Endothelial cell of umbilical vein (primary cell): ENCODE data around the gene MAPK4. TPM values are rescaled to one million over a fixed set of nuclear protein-coding genes. Genes with fewer than 3 reads are reported as not detected.

Experiments
- BruUV-seq: library from RNA; stranded (reverse); fragments of 400-500 nt; replicated peaks from 2 replicates; lab custom pipeline; 2021; lab: Mats Ljungman, UMichigan
- CTCF ChIA-PET: fragments of 300-600, 350-600 bp; sonication (Branson Sonifier 250); formaldehyde crosslinking; loops from one replicate; lab custom pipeline; 2021; ENCODE audit warnings: antibody characterized with exemption, inconsistent platforms; lab: Charles Lee
- POLR2A ChIA-PET: fragments of 300-600, 350-600 bp; sonication (Branson Sonifier 250); formaldehyde crosslinking; loops from one replicate; lab custom pipeline; 2021; ENCODE audit warnings: antibody characterized with exemption, inconsistent platforms; lab: Charles Lee
- DNase-seq: peaks from one replicate; pipeline ENCODE4 v3.0.0-alpha.2; 2011; ENCODE audit warnings: low read depth, low spot score
- FAIRE-seq: peaks from 2 replicates; lab custom pipeline; 2011; peaks lifted over from hg19 to GRCh38; lab: Jason Lieb, UNC
- H2AFZ ChIP-seq: 2 replicates; pipeline ENCODE4 v1.6.0; 2012; ENCODE audit warnings: low read depth, low read length, control low read depth, inconsistent platforms
- H3K27ac ChIP-seq: 2 replicates; pipeline ENCODE4 v1.5.1; 2011; ENCODE audit warnings: low read depth, mild to moderate bottlenecking, control low read depth, low read length, moderate library complexity; ENCODE audit not compliant: insufficient read depth
- H3K27me3 ChIP-seq, 2 experiments: 2 replicates each; pipeline versions ENCODE4 v1.6.0 to v1.6.1; 2011; ENCODE audit warnings: low read length in 2 of 2, mixed read lengths in 1 of 2; ENCODE audit not compliant: control insufficient read depth in 2 of 2, insufficient read depth in 2 of 2
- H3K36me3 ChIP-seq, 2 experiments: 2 replicates in 1 of 2; 3 replicates in 1 of 2; pipeline ENCODE4 v1.5.1; 2011; ENCODE audit warnings: low read length in 2 of 2, mild to moderate bottlenecking in 1 of 2, moderate library complexity in 1 of 2; ENCODE audit not compliant: control insufficient read depth in 2 of 2, insufficient read depth in 2 of 2; ENCODE audit errors: extremely low read depth in 1 of 2
- H3K4me1 ChIP-seq: 3 replicates; pipeline ENCODE4 v1.5.1; 2011; ENCODE audit warnings: mild to moderate bottlenecking, low read length; ENCODE audit not compliant: control insufficient read depth, insufficient read depth; ENCODE audit errors: extremely low read depth
- H3K4me2 ChIP-seq: 2 replicates; pipeline ENCODE4 v1.6.1; 2011; ENCODE audit warnings: low read length, control low read depth, mixed read lengths; ENCODE audit not compliant: insufficient read depth
- H3K4me3 ChIP-seq, 3 experiments: fragments of 200-600 bp in 1 of 3; sonication (generic), shearing (Covaris generic) in 1 of 3; replicated peaks in 1 of 3; 2 replicates each; pipeline ENCODE4 v1.5.1; 2011 to 2016; ENCODE audit warnings: control low read depth in 3 of 3, low read length in 3 of 3, mild to moderate bottlenecking in 2 of 3, inconsistent platforms in 1 of 3, low read depth in 1 of 3, moderate library complexity in 1 of 3; ENCODE audit not compliant: insufficient read depth in 1 of 3
- H3K79me2 ChIP-seq: 2 replicates; pipeline ENCODE4 v1.6.0; 2012; ENCODE audit warnings: low read length, inconsistent platforms; ENCODE audit not compliant: control insufficient read depth, insufficient read depth
- H3K9ac ChIP-seq: replicated peaks from 2 replicates; pipeline ENCODE3; 2011; ENCODE audit warnings: low read length, control low read depth; ENCODE audit not compliant: insufficient read depth; ENCODE audit errors: extremely low read depth
- H3K9me1 ChIP-seq: replicated peaks from 3 replicates; pipeline ENCODE4 v1.6.0; 2011; ENCODE audit warnings: mild to moderate bottlenecking, low read length; ENCODE audit not compliant: control insufficient read depth, insufficient read depth; ENCODE audit errors: extremely low read depth
- H3K9me3 ChIP-seq: replicated peaks from 2 replicates; pipeline ENCODE4 v1.5.1; 2012; ENCODE audit warnings: low read length, inconsistent platforms; ENCODE audit not compliant: control insufficient read depth, insufficient read depth
- H4K20me1 ChIP-seq: replicated peaks from 2 replicates; pipeline ENCODE3; 2011; ENCODE audit warnings: mild to moderate bottlenecking, low read length; ENCODE audit not compliant: control insufficient read depth, insufficient read depth; ENCODE audit errors: extremely low read depth
- CTCF ChIP-seq, 2 donors: IDR thresholded peaks; 1 replicate in 1 of 2; 2 replicates in 1 of 2; pipeline ENCODE4 v1.5.1; 2011; ENCODE audit warnings: low read length in 2 of 2, mild to moderate bottlenecking in 2 of 2, moderate library complexity in 2 of 2, control low read depth in 1 of 2, inconsistent platforms in 1 of 2, low read depth in 1 of 2; ENCODE audit not compliant: insufficient read depth in 1 of 2; ENCODE audit errors: extremely low read depth in 1 of 2
- FOS ChIP-seq: IDR thresholded peaks from 2 replicates; pipeline ENCODE4 v1.6.1; 2011; ENCODE audit warnings: mild to moderate bottlenecking, low read length, moderate library complexity, borderline replicate concordance; ENCODE audit not compliant: insufficient read depth
- GATA2 ChIP-seq: IDR thresholded peaks from 2 replicates; pipeline ENCODE4 v1.7.0; 2011; ENCODE audit warnings: low read depth, mild to moderate bottlenecking, moderate library complexity, mixed read lengths, low read length; ENCODE audit not compliant: insufficient read length, insufficient read depth
- JUN ChIP-seq: IDR thresholded peaks from 2 replicates; pipeline ENCODE4 v1.6.1; 2011; ENCODE audit warnings: borderline replicate concordance, low read depth; ENCODE audit not compliant: insufficient read length, insufficient read depth
- POLR2A ChIP-seq: IDR thresholded peaks from 2 replicates; pipeline ENCODE4 v1.6.1; 2012; ENCODE audit warnings: low read depth, mild to moderate bottlenecking, control low read depth, low read length
- POLR2AphosphoS5 ChIP-seq: IDR thresholded peaks from 2 replicates; pipeline ENCODE4 v1.6.1; 2012; ENCODE audit warnings: low read depth, mild to moderate bottlenecking, control low read depth, low read length, moderate library complexity; ENCODE audit not compliant: insufficient read depth
- dilution Hi-C: fragments of 300-500 bp; cut with MboI; formaldehyde crosslinking; loops from one replicate; pipeline ENCODE4 v1.15.0; 2019; ENCODE audit warnings: low sequenced_read_pairs; ENCODE audit not compliant: extremely low pct_ligation_motif_present
- intact Hi-C: fragments of 100-400 bp; cut with micrococcal nuclease; formaldehyde crosslinking; loops from one replicate; pipeline ENCODE4 v1.10.0; 2022
- polyA plus RNA-seq, 4 experiments: library from polyadenylated mRNA; depleted of rRNA in 3 of 4; stranded (reverse) in 3 of 4; unstranded in 1 of 4; fragments of >200 nt; gene quantifications; 2 replicates each; pipeline versions ENCODE4 v1.2.1 to v1.2.3, GENCODE V29; 2011 to 2012; ENCODE audit warnings: missing spikeins in 1 of 4
- total RNA-seq: library from RNA; stranded (reverse); gene quantifications from 2 replicates; pipeline ENCODE4 v1.2.3, GENCODE V29; 2021

The MAPK4 gene
- total and polyA plus RNA-seq, 2 donors (not counting 3 experiments of a cell fraction or from before 2014, with no cell fraction given): not detected

- H2AFZ ChIP-seq: no peak overlapping the region
- ChIA-PET CTCF (no interaction called here), POLR2A (no interaction called here)
- no peaks in the 10 kb centered on the region for H4K20me1 ChIP-seq
- no peaks in the 10 kb centered on the region for H3K9me1 ChIP-seq
- no TSS peak for BruUV-seq
- no peaks in the 10 kb centered on the region for H3K4me1 ChIP-seq
- H3K4me3 ChIP-seq: no peak overlapping the region
- DNase-seq: no peak
- H3K36me3 ChIP-seq: no peaks in the 10 kb centered on the region
- no peaks in the 10 kb centered on the region for H3K79me2 ChIP-seq
- no peak overlapping the region for H3K9ac ChIP-seq
- FAIRE-seq: no peak
- no peak overlapping the region for H3K27ac ChIP-seq
- intact Hi-C loops (no loop called here), dilution Hi-C loops (no loop called here)
- TF ChIP-seq POLR2AphosphoS5 (no peak), JUN (no peak), GATA2 (no peak), FOS (no peak), POLR2A (no peak), CTCF (IDR thresholded peaks at IDR 0.05; ENCODE audit: extremely low read depth in 1 of 2, insufficient read depth in 1 of 2, low read depth in 1 of 2, low read length in 2 of 2) (no peak)
- H3K4me2 ChIP-seq: no peak overlapping the region
- no peaks in the 10 kb centered on the region for H3K27me3 ChIP-seq
- H3K9me3 ChIP-seq: no peaks in the 10 kb centered on the region
Measured at GRCh38 chr18:50659091-50660003, 99.5 kb downstream of the MAPK4 start.
